HEK293 (cell line): ENCODE results near the gene BCL2.

Experiments used
- HOXA7 ChIP-seq: sonication (generic); formaldehyde crosslinking; IDR thresholded peaks from 2 replicates; pipeline ENCODE4 v1.8.1; 2022; ENCODE audit warnings: missing genetic modification reagents, borderline replicate concordance
- KLF16 ChIP-seq: fragments of 450-650 bp; formaldehyde crosslinking; IDR thresholded peaks from 2 replicates; pipeline ENCODE4 v1.5.1; 2017; ENCODE audit warnings: missing biosample characterization, missing genetic modification characterization
- KLF8 ChIP-seq: fragments of 450-650 bp; formaldehyde crosslinking; IDR thresholded peaks from 2 replicates; pipeline ENCODE4 v1.5.1; 2016; ENCODE audit warnings: missing biosample characterization, missing genetic modification characterization
- PATZ1 ChIP-seq: fragments of 450-650 bp; formaldehyde crosslinking; IDR thresholded peaks from 2 replicates; pipeline ENCODE4 v1.5.1; 2016; ENCODE audit warnings: missing biosample characterization, missing genetic modification characterization
- PBX3 ChIP-seq: sonication (generic); formaldehyde crosslinking; IDR thresholded peaks from 2 replicates; pipeline ENCODE4 v1.8.1; 2022; ENCODE audit warnings: mild to moderate bottlenecking, moderate library complexity, missing genetic modification reagents
- RBAK ChIP-seq: fragments of 450-650 bp; formaldehyde crosslinking; IDR thresholded peaks from 2 replicates; pipeline ENCODE4 v1.5.1; 2016; ENCODE audit warnings: missing biosample characterization, missing genetic modification characterization
- YY1 ChIP-seq: fragments of 450-650 bp; formaldehyde crosslinking; IDR thresholded peaks from 2 replicates; pipeline ENCODE4 v1.5.1; 2018; ENCODE audit warnings: missing biosample characterization, missing genetic modification characterization
- ZBTB20 ChIP-seq: fragments of 450-650 bp; formaldehyde crosslinking; IDR thresholded peaks from 2 replicates; pipeline ENCODE4 v1.5.1; 2016; ENCODE audit warnings: missing biosample characterization, missing genetic modification characterization
- ZBTB49 ChIP-seq: fragments of 450-650 bp; formaldehyde crosslinking; IDR thresholded peaks from 2 replicates; pipeline ENCODE4 v1.5.1; 2016; ENCODE audit warnings: missing biosample characterization, missing genetic modification characterization, low read depth
- ZBTB8A ChIP-seq: fragments of 450-650 bp; formaldehyde crosslinking; IDR thresholded peaks from 2 replicates; pipeline ENCODE4 v1.5.1; 2016; ENCODE audit warnings: missing biosample characterization, missing genetic modification characterization
- ZNF140 ChIP-seq: fragments of 450-650 bp; formaldehyde crosslinking; IDR thresholded peaks from 2 replicates; pipeline ENCODE4 v1.5.1; 2016; ENCODE audit warnings: missing biosample characterization, missing genetic modification characterization
- ZNF311 ChIP-seq: fragments of 450-650 bp; formaldehyde crosslinking; IDR thresholded peaks from 2 replicates; pipeline ENCODE4 v1.5.1; 2017; ENCODE audit warnings: missing biosample characterization, missing genetic modification characterization, borderline replicate concordance
- TF ChIP-seq, protein P1 (sequence below): fragments of 450-650 bp; formaldehyde crosslinking; IDR thresholded peaks from 2 replicates; pipeline ENCODE4 v1.5.1; 2016; ENCODE audit warnings: missing biosample characterization, missing genetic modification characterization

- TF ChIP-seq, protein P1, sequence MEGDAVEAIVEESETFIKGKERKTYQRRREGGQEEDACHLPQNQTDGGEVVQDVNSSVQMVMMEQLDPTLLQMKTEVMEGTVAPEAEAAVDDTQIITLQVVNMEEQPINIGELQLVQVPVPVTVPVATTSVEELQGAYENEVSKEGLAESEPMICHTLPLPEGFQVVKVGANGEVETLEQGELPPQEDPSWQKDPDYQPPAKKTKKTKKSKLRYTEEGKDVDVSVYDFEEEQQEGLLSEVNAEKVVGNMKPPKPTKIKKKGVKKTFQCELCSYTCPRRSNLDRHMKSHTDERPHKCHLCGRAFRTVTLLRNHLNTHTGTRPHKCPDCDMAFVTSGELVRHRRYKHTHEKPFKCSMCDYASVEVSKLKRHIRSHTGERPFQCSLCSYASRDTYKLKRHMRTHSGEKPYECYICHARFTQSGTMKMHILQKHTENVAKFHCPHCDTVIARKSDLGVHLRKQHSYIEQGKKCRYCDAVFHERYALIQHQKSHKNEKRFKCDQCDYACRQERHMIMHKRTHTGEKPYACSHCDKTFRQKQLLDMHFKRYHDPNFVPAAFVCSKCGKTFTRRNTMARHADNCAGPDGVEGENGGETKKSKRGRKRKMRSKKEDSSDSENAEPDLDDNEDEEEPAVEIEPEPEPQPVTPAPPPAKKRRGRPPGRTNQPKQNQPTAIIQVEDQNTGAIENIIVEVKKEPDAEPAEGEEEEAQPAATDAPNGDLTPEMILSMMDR (tag by site-specific recombination): no peak
- TF ChIP-seq PBX3 (CRISPR knock-in tag) (no peak), ZNF311 (tag by site-specific recombination) (no peak), YY1 (tag by site-specific recombination) (no peak), ZBTB20 (no peak), RBAK (tag by site-specific recombination) (no peak), KLF8 (no peak), HOXA7 (CRISPR knock-in tag) (no peak), ZBTB49 (tag by site-specific recombination) (no peak), ZNF140 (no peak), KLF16 (tag by site-specific recombination) (no peak), ZBTB8A (tag by site-specific recombination) (no peak), PATZ1 (tag by site-specific recombination) (no peak)
These were observed 155.2 kb downstream of the BCL2 start for GRCh38 chr18:63164396-63164795.
